HG03354 (cell line): ENCODE results near the gene SPATC1L.

Source experiments
- ATAC-seq: cut with Tn5 transposase; IDR thresholded peaks from one replicate; pipeline ENCODE4 v1.9.1; 2021; ENCODE audit warnings: mild to moderate bottlenecking; ENCODE audit not compliant: unreplicated experiment, poor library complexity, severe bottlenecking

Gene SPATC1L

DNA sequence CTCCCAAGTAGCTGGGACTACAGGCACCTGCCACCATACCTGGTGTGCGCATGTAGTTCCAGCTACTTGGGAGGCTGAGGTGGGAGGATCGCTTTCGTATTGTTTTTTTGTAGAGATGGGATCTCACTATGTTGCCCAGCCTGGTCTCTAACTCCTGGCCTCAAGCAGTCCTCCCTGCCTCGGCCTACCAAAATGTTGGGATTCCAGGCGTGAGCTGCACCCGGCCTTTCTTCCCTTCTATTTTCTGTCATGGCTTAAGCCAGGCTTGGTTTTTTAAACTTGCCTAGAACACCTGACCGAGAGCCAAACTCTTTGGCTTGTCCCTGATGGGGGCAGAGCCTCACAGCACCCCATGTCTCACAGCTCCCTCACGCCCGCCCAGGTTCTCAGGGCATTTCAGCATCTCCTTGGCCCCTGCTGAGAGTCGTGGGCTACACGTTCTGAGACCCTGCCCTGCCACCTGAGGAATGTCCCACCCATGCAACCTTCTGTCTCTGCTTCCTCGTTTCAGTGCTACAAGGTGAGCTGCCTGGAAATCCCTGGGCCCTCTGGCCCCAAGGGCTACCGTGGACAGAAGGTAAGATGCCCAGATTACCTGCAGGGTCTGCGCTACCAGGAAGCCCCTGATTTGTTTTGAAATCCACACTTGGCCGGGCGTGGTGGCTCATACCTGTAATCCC, 70.6 kb downstream of the SPATC1L start:
- no peak for ATAC-seq

DNA sequence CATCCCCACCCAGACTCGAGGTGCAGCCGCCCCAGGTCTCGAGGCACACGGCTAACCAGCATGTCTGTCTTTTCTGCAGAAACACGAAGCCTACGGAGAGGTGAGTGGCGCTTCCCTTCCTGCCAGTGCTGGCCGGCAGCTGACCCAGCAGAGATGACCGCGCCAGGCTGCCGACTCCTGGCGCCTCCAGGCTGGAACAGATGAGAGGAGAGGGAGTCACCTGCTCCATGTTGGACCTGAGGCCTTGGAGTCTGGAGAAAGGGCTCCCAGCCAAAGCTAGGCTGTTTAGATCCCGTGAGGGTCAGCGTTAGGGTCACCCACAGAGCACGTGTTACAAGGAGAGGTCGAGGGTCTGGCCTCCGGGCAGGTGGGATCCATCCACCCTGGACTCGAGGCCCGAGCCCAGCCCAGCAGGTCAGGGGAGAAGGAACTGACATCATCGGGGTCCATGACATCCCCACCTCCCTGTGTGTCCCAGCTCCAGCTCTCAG, 71.5 kb downstream of the SPATC1L start:
- no peak for ATAC-seq

DNA sequence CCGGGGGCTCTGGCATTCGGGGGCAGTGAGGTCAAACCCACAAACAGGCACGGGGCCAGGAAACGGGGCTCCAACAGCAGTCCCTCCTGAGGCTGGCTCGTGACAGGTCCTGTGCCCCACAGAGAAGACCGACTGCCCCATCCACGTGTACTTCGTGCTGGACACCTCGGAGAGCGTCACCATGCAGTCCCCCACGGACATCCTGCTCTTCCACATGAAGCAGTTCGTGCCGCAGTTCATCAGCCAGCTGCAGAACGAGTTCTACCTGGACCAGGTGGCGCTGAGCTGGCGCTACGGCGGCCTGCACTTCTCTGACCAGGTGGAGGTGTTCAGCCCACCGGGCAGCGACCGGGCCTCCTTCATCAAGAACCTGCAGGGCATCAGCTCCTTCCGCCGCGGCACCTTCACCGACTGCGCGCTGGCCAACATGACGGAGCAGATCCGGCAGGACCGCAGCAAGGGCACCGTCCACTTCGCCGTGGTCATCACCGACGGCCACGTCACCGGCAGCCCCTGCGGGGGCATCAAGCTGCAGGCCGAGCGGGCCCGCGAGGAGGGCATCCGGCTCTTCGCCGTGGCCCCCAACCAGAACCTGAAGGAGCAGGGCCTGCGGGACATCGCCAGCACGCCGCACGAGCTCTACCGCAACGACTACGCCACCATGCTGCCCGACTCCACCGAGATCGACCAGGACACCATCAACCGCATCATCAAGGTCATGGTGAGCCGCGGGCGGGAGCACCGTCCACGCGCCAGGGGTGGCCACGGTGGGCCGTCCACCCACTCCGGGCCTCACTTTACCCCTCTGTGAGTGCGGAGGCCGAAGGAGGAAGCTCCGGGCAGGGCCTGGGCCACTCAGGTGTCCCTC, 72.2 kb downstream of the SPATC1L start:
- ATAC-seq: no peak

DNA sequence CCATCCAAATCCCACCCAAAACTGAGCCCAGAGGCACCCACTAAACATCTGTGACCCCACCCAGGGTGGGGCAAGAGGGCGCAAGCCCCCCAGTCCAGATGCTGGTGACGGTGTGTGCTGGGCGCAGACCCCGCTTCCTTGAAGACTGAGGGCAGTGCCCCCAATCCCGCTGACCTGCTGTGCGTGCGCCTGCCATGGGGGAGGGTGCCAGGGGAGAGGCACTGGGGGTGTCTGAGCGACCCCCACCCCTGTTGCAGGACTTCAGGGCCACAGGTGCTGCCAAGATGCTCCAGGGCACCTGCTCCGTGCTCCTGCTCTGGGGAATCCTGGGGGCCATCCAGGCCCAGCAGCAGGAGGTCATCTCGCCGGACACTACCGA, 73.1 kb downstream of the SPATC1L start:
- ATAC-seq: no peak
